OCI-LY3 (cell line): ENCODE measurements around the gene MLXIP.

ENCODE experiments used
- EZH2phosphoT487 ChIP-seq: fragments of 200-600 bp; shearing (Covaris generic); IDR thresholded peaks from 2 replicates; pipeline ENCODE4 v1.6.1; 2018; ENCODE audit warnings: antibody characterized with exemption, mixed run types, low read depth
- TF ChIP-seq, protein P1 (sequence below): fragments of 200-600, 300-600 bp; sonication (generic); IDR thresholded peaks from 2 replicates; pipeline ENCODE4 v1.5.1; 2014; ENCODE audit warnings: antibody characterized with exemption, low read length, low read depth

GRCh38 chr12:122029620-122030423, 48.7 kb upstream of the MLXIP start:
- no peak for TF ChIP-seq EZH2phosphoT487
- TF ChIP-seq, protein P1, sequence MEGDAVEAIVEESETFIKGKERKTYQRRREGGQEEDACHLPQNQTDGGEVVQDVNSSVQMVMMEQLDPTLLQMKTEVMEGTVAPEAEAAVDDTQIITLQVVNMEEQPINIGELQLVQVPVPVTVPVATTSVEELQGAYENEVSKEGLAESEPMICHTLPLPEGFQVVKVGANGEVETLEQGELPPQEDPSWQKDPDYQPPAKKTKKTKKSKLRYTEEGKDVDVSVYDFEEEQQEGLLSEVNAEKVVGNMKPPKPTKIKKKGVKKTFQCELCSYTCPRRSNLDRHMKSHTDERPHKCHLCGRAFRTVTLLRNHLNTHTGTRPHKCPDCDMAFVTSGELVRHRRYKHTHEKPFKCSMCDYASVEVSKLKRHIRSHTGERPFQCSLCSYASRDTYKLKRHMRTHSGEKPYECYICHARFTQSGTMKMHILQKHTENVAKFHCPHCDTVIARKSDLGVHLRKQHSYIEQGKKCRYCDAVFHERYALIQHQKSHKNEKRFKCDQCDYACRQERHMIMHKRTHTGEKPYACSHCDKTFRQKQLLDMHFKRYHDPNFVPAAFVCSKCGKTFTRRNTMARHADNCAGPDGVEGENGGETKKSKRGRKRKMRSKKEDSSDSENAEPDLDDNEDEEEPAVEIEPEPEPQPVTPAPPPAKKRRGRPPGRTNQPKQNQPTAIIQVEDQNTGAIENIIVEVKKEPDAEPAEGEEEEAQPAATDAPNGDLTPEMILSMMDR: no peak
